ENCODE results near the gene GRB10.

GRCh38 chr7:50666124-50666496 lies 116.6 kb downstream of the GRB10 start:
- TF ChIP-seq CTCF (IDR thresholded peaks at IDR 0.05) = no peak
- TF ChIP-seq POLR2A (IDR thresholded peaks at IDR 0.05) = no peak
- no peak for TF ChIP-seq POLR2AphosphoS5 (IDR thresholded peaks at IDR 0.05; ENCODE audit: insufficient read depth in 1 of 2, low read depth in 1 of 2)
